ENCODE measurements around the gene NEU3.
"Not testable (repeated sequence)": the region's sequence is repeated elsewhere in the genome, so short reads cannot be mapped to it uniquely, and the experiment has no call there.

NEU3 gene

DNA sequence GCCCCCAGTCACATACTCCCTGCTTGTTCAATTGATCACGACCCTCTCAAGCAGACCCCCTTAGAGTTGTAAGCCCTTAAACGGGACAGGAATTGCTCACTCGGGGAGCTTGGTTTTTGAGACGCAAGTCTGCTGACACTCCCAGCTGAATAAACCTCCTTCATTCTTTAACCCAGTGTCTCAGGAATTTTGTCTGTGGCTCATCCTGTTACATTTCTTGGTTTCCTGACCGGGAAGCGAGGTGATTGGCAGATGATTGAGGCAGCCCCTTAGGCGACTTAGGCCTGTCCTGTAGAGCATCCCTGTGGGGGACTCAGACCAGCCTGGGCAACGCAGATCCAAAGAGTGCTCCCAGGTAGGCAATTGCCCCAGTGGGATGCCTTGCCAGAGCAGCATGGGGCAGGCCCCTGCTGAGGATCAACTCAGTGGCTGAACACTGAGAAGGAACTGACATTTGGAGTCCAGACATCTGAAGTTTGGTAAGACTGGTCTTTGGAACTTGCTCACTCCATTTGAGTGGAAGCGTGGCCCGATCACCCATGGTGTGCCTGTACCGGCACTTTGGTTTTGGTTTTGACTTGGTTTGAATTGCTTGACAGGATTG lies 51.5 kb downstream of the NEU3 start:
- in situ Hi-C loops (cut with HindIII; ENCODE audit: low sequenced_read_pairs): no loop called here
- no peak for DNase-seq (ENCODE audit: low read depth)
- no peak overlapping the region for H3K4me3 ChIP-seq (ENCODE audit: low read depth, low read length)
- TF ChIP-seq, protein P1, sequence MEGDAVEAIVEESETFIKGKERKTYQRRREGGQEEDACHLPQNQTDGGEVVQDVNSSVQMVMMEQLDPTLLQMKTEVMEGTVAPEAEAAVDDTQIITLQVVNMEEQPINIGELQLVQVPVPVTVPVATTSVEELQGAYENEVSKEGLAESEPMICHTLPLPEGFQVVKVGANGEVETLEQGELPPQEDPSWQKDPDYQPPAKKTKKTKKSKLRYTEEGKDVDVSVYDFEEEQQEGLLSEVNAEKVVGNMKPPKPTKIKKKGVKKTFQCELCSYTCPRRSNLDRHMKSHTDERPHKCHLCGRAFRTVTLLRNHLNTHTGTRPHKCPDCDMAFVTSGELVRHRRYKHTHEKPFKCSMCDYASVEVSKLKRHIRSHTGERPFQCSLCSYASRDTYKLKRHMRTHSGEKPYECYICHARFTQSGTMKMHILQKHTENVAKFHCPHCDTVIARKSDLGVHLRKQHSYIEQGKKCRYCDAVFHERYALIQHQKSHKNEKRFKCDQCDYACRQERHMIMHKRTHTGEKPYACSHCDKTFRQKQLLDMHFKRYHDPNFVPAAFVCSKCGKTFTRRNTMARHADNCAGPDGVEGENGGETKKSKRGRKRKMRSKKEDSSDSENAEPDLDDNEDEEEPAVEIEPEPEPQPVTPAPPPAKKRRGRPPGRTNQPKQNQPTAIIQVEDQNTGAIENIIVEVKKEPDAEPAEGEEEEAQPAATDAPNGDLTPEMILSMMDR (IDR thresholded peaks at IDR 0.05; ENCODE audit: low read depth, low read length, missing control alignments): no peak

DNA sequence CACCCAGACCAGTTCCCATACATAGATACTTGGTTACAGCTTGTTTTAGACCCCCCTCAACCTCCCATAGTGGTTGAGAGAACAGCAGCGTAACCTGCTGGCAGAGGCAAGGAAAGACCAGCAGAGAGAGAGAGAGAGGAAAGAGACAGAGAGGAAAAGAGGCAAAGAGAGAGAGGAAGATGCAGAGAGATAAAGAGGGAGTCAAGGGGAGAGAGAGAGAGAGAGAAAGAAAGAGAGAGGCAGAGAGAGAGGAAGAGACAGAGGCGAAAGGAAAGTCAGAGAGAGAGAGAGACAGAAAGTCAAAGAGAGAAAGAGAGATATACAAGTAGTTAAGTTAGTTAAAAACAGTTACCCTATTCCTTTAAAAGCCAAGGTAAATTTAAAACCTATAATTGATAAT lies 52.5 kb downstream of the NEU3 start:
- H3K4me3 ChIP-seq (ENCODE audit: low read depth, low read length): no peak overlapping the region
- TF ChIP-seq, protein P1 (IDR thresholded peaks at IDR 0.05; ENCODE audit: low read depth, low read length, missing control alignments): no peak
- DNase-seq (ENCODE audit: low read depth): no peak
- in situ Hi-C loops (cut with HindIII; ENCODE audit: low sequenced_read_pairs): no loop called here

DNA sequence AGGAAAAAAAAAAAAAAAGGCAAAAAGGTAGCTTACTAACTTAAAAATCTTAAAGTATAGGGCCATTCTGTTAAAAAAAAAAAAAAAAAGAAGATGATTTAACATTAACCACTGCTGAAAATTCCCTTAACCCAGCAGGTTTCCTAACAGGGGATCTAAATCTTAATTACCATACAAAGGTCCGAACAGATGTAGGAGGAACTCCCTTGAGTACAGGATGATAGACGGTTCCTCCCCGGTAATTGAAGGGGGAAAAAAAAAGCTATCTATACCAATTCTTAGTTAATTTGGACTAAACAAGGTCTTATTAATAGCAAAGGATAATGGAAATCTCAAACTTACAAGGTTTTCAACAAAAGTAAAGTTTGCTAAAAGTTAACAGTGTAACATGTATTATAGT lies 53.1 kb downstream of the NEU3 start:
- DNase-seq (ENCODE audit: low read depth); H3K4me3 ChIP-seq (ENCODE audit: low read depth, low read length); in situ Hi-C loops (cut with HindIII; ENCODE audit: low sequenced_read_pairs): not testable (repeated sequence)

DNA sequence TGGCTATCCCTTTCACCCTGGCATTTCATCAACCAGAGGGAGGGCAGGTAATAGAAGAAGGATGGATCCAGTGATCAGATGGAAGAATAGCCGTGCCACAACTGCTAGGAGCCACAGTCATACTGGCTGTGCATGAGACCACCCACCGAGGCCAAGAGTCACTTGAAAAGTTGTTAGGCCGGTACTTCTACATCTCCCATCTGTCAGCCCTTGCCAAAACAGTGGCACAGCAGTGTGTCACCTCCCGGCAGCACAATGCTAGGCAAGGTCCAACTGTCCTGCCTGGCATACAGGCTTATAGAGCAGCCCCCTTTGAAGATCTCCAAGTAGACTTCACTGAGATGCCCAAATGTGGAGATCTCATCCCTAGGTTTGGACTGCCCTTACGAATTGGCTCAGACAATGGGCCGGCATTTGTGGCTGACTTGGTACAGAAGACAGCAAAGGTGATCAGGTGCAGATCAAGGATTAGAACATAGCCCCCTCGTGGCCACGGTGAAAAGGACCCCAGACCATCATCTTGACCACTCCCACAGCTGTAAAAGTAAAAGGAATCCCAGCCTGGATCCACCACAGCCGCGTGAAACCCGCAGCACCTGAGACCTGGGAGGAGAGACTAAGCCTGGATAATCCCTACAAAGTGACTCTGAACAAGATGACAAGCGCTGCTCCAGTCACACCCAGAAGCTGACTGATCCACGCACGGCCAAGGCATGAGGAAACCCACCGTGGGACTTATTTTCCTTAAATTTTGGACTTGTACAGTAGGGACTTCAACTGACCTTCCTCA lies 55.8 kb downstream of the NEU3 start:
- DNase-seq (ENCODE audit: low read depth); in situ Hi-C loops (cut with HindIII; ENCODE audit: low sequenced_read_pairs); H3K4me3 ChIP-seq (ENCODE audit: low read depth, low read length): not testable (repeated sequence)

DNA sequence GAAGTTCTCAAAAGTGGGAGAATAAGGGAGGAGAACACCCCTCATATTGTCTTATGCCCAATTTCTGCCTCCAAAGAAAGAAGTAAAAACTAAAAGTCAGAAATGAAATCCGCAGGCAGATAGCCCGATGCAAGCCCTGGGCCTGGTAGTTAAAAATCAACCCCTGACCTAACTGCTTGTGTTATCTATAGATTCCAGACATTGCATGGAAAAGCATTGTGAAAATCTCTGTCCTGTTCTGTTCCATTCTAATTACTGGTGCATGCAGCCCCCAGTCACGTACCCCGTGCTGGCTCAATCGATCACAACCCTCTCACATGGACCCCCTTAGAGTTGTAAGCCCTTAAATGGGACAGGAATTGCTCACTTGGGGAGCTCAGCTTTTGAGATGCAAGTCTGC lies 57.9 kb downstream of the NEU3 start:
- in situ Hi-C loops (cut with HindIII; ENCODE audit: low sequenced_read_pairs); H3K4me3 ChIP-seq (ENCODE audit: low read depth, low read length); DNase-seq (ENCODE audit: low read depth): not testable (repeated sequence)

DNA sequence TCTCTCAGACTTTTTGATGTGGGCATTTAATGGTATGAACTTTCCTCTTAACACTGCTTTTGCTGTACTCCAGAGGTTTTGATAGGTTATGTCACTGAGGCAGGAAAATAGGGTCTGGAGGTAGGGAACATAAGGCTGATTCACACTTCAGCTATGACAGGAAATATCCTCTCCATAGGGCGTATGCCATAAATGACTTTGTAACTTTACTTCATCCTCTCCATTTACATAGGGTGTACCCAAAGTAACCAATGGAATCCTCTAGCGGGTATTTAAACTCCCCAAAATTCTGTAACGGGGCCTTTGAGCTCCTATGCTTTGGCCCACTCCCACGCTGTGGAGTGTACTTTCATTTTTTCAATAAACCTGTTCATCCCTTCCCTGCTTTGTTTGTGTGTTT lies 58.5 kb downstream of the NEU3 start:
- in situ Hi-C loops (cut with HindIII; ENCODE audit: low sequenced_read_pairs): no loop called here

DNA sequence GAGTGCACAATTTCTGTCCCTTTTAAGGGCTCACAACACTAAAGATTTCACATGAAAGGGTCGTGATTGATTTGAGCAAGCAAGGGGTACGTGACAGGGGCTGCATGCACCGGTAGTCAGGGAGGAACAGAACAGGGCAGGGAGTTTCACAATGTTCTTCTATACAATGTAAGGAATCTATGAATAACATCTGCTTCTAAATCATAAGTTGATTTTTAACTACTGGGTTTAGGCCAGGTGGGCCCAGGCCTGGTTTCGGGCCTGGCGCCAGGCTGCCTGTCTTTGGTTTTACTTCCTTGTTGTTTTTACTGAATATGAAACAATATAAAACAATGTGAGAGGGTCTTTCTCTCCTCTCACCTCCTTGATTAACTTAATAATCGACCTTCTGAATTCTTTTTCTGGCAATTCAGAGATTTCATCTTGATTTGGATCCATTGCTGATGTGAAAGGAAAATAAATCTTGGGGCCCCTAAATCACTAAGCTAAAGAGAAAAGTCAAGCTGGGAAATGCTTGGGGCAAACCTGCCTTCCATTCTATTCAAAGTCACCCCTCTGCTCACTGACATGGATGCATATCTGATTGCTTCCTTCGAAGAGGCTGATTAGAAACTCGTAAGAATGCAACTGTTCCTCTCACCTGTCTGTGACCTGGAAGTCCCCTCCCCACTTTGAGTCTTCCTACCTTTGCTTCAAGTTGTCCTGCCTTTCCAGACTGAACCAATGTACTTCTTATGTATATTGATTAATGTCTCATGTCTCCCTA lies 61.0 kb downstream of the NEU3 start:
- H3K4me3 ChIP-seq (ENCODE audit: low read depth, low read length); in situ Hi-C loops (cut with HindIII; ENCODE audit: low sequenced_read_pairs); DNase-seq (ENCODE audit: low read depth): not testable (repeated sequence)

More for the DNA sequence above, 58.5 kb downstream of the NEU3 start:
- DNase-seq (ENCODE audit: low read depth): no peak
- no peak overlapping the region for H3K4me3 ChIP-seq (ENCODE audit: low read depth, low read length)
- TF ChIP-seq, protein P1 (IDR thresholded peaks at IDR 0.05; ENCODE audit: low read depth, low read length, missing control alignments): no peak

DNA sequence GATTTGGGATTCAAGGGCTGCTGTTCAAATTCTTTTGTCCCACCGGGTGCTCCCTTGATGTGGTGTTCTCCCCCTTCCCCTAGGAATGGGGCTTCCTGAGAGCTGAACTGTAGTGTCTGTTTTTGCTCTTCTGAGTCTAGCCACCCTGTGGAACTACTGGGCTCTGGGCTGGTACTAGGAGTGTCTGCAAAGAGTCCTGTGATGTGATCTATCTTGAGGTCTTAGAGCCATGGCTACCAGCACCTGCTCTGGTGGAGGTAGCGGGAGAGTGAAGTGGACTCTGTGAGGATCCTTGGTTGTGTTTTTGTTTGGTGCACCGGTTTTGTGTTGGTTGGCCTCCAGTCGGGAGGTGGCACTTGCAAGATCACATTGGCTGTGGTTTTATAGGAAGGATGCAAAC lies 61.8 kb downstream of the NEU3 start:
- in situ Hi-C loops (cut with HindIII; ENCODE audit: low sequenced_read_pairs): no loop called here
- TF ChIP-seq, protein P1 (IDR thresholded peaks at IDR 0.05; ENCODE audit: low read depth, low read length, missing control alignments): no peak
- no peak for DNase-seq (ENCODE audit: low read depth)

More for the DNA sequence above, 61.8 kb downstream of the NEU3 start:
- no peak overlapping the region for H3K4me3 ChIP-seq (ENCODE audit: low read depth, low read length)

All from astrocyte of the cerebellum (primary cell).